Measurements from ENCODE around the gene ARX. TPM values are rescaled to one million over a fixed set of nuclear protein-coding genes. Genes with fewer than 3 reads are reported as not detected.

ARX gene
- total RNA-seq, 2 donors from 2014 or later, result 0.09 TPM; not detected in 1

DNA sequence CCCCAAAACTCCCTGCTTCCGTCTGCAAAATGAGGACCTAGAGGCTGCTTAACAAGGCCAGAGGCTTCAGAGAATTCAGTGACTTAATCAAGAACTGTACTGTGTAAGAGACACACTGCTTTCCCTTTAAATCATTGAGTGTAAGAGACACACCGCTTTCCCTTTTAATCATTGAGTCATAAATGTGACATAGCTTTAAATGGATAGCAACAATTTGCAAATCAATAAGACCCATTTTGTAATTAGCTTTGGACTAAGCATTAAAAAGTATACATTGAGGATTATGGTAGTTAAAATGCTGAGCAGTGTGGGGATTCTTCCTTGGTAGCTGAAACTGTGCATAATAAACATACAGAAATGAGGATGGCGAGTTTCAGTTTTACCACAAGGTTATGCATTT, 31.8 kb downstream of the ARX start:
- no peak overlapping the region for H3K9ac ChIP-seq (ENCODE audit: extremely low read depth, low read length, poor library complexity, severe bottlenecking)
- Mint-ChIP-seq H3K27me3 (ENCODE audit: insufficient read depth) (no peaks in the 10 kb centered on the region), H3K36me3 (ENCODE audit: low read depth) (peaks cover 12% of the 10 kb centered on the region), H3K9me3 (no peaks in the 10 kb centered on the region), H3K4me3 (no peak overlapping the region), H3K27ac (no peak overlapping the region), H3K4me1 (peaks cover 7% of the 10 kb centered on the region)
- H3K4me3 ChIP-seq (ENCODE audit: low read length), result no peak overlapping the region
- H3K27me3 ChIP-seq (ENCODE audit: control insufficient read depth, insufficient read depth, low read length, poor library complexity, severe bottlenecking), result no peaks in the 10 kb centered on the region
- H3K4me1 ChIP-seq (ENCODE audit: control insufficient read depth, insufficient read depth, low read length), result no peaks in the 10 kb centered on the region
- 100% methylated on average over 1 of the region's 3 CpGs; no CpG with 5 or more reads in 1 of the 2 experiments for WGBS, 2 experiments (ENCODE audit: insufficient coverage in 1 of 2, insufficient read length in 1 of 2)
- no peak for DNase-seq
- H3K9me3 ChIP-seq (ENCODE audit: control insufficient read depth, low read length), result no peaks in the 10 kb centered on the region
- no peak overlapping the region for H3K27ac ChIP-seq (ENCODE audit: low read depth, low read length)
- H3K36me3 ChIP-seq (ENCODE audit: control insufficient read depth, insufficient read depth, low read length), result no peaks in the 10 kb centered on the region
- TF ChIP-seq, protein P1, sequence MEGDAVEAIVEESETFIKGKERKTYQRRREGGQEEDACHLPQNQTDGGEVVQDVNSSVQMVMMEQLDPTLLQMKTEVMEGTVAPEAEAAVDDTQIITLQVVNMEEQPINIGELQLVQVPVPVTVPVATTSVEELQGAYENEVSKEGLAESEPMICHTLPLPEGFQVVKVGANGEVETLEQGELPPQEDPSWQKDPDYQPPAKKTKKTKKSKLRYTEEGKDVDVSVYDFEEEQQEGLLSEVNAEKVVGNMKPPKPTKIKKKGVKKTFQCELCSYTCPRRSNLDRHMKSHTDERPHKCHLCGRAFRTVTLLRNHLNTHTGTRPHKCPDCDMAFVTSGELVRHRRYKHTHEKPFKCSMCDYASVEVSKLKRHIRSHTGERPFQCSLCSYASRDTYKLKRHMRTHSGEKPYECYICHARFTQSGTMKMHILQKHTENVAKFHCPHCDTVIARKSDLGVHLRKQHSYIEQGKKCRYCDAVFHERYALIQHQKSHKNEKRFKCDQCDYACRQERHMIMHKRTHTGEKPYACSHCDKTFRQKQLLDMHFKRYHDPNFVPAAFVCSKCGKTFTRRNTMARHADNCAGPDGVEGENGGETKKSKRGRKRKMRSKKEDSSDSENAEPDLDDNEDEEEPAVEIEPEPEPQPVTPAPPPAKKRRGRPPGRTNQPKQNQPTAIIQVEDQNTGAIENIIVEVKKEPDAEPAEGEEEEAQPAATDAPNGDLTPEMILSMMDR (conservative IDR thresholded peaks at IDR 0.05), result no peak

DNA sequence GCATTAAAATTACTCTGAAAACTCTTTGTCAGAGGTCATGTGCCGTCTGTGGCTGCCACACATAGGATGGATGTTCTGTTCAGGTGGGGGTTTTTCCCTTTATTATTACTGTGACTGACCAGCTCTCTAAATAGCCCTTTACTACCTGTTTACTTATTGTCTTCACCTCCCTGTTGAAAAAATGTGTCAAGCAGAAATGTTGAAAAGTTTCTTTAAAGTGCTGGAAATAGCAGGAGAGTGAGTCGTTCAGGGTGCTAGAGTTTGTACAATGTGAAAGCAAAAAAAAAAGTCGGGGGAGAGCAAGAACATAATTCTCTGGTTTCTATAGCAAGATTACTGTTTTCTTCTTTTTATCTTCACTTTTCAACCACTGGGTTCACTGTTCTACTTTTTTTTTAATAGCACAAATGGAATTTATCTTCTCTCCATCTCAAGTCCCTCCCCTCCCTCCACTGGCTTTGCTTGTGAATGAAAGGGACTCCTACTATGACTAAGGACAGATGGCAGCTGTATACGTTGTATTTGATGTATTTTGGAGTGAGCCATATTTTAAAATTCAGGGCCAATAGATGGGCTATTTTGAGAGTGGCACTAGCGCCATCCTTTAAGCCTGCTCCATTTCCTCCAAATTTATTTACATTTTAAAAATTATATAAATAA, 33.3 kb downstream of the ARX start:
- H3K4me1 ChIP-seq (ENCODE audit: control insufficient read depth, insufficient read depth, low read length), result no peaks in the 10 kb centered on the region
- H3K4me1 Mint-ChIP-seq, result peaks cover 7% of the 10 kb centered on the region
- H3K4me3 ChIP-seq (ENCODE audit: low read length), result no peak overlapping the region
- no peak for DNase-seq
- WGBS, 2 experiments (ENCODE audit: insufficient coverage in 1 of 2, insufficient read length in 1 of 2), result 83% methylated on average over 1 of the region's 5 CpGs; no CpG with 5 or more reads in 1 of the 2 experiments
- H3K27ac ChIP-seq (ENCODE audit: low read depth, low read length), result no peak overlapping the region
- peaks cover 8% of the 10 kb centered on the region for H3K36me3 Mint-ChIP-seq (ENCODE audit: low read depth)
- H3K9me3 Mint-ChIP-seq, result no peaks in the 10 kb centered on the region
- TF ChIP-seq, protein P1 (conservative IDR thresholded peaks at IDR 0.05), result no peak
- H3K27ac Mint-ChIP-seq, result no peak overlapping the region
- no peaks in the 10 kb centered on the region for H3K36me3 ChIP-seq (ENCODE audit: control insufficient read depth, insufficient read depth, low read length)
- H3K9ac ChIP-seq (ENCODE audit: extremely low read depth, low read length, poor library complexity, severe bottlenecking), result no peak overlapping the region
- no peaks in the 10 kb centered on the region for H3K9me3 ChIP-seq (ENCODE audit: control insufficient read depth, low read length)
- no peaks in the 10 kb centered on the region for H3K27me3 Mint-ChIP-seq (ENCODE audit: insufficient read depth)
- H3K4me3 Mint-ChIP-seq, result no peak overlapping the region
- H3K27me3 ChIP-seq (ENCODE audit: control insufficient read depth, insufficient read depth, low read length, poor library complexity, severe bottlenecking), result no peaks in the 10 kb centered on the region

DNA sequence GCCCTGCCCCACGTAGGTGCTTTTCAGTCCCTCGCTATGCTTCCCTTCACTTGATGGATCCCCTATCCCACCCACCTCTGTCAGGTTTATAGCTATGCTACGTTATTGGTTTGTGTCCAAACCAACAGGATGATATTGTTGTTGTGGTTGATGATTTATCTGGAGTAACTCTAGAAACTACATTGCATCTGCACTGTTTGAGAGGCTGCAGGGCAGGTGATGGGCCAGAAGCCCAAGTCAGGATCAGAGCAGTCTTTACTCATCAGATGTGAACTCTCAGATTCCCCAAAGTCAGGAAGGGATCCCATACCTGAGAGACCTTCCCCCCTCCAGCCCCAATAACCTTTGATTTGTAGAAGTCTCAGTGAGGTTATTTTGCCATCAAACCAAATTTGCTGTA, 34.7 kb downstream of the ARX start:
- no peak overlapping the region for H3K27ac Mint-ChIP-seq

More for the DNA sequence above, 34.7 kb downstream of the ARX start:
- Histone ChIP-seq H3K4me3 (ENCODE audit: low read length) (no peak overlapping the region), H3K9ac (ENCODE audit: extremely low read depth, low read length, poor library complexity, severe bottlenecking) (no peak overlapping the region), H3K4me1 (ENCODE audit: control insufficient read depth, insufficient read depth, low read length) (peaks cover 3% of the 10 kb centered on the region), H3K27me3 (ENCODE audit: control insufficient read depth, insufficient read depth, low read length, poor library complexity, severe bottlenecking) (no peaks in the 10 kb centered on the region), H3K27ac (ENCODE audit: low read depth, low read length) (no peak overlapping the region), H3K9me3 (ENCODE audit: control insufficient read depth, low read length) (no peaks in the 10 kb centered on the region), H3K36me3 (ENCODE audit: control insufficient read depth, insufficient read depth, low read length) (no peaks in the 10 kb centered on the region)
- peaks cover 16% of the 10 kb centered on the region for H3K4me1 Mint-ChIP-seq
- no peaks in the 10 kb centered on the region for H3K27me3 Mint-ChIP-seq (ENCODE audit: insufficient read depth)
- H3K36me3 Mint-ChIP-seq (ENCODE audit: low read depth), result peaks cover 6% of the 10 kb centered on the region
- TF ChIP-seq, protein P1 (conservative IDR thresholded peaks at IDR 0.05), result no peak
- H3K4me3 Mint-ChIP-seq, result no peak overlapping the region
- DNase-seq, result no peak
- no peaks in the 10 kb centered on the region for H3K9me3 Mint-ChIP-seq
- 100% methylated on average over 1 to 2 of the region's 3 CpGs for WGBS, 2 experiments (ENCODE audit: insufficient coverage in 1 of 2, insufficient read length in 1 of 2)

All from endodermal cell (in vitro differentiated cells).